ENCODE measurements around the gene PIP5K1C.

The PIP5K1C gene

GRCh38 chr19:3700242-3701032, at the start of gene PIP5K1C:
PIP5K1C (minus strand) TSS chr19:3700468; CDS start chr19:3700390, 78 bp downstream.
- peak; percentile 97 for DNase-seq (ENCODE audit: low spot score)

GRCh38 chr19:3748965-3749364, 48.7 kb upstream of the PIP5K1C start:
- DNase-seq (ENCODE audit: low spot score) = no peak

GRCh38 chr19:3746371-3747056, 46.2 kb upstream of the PIP5K1C start:
- no peak for DNase-seq (ENCODE audit: low spot score)

- no peak for DNase-seq (ENCODE audit: low spot score)
Measured at GRCh38 chr19:3745363-3746045, 45.2 kb upstream of the PIP5K1C start.

GRCh38 chr19:3743486-3743885, 43.2 kb upstream of the PIP5K1C start:
- peak; percentile 40 for DNase-seq (ENCODE audit: low spot score)

GRCh38 chr19:3740431-3740830, 40.2 kb upstream of the PIP5K1C start:
- DNase-seq (ENCODE audit: low spot score) = no peak

- no peak for DNase-seq (ENCODE audit: low spot score)
Measured at GRCh38 chr19:3738477-3739220, 38.4 kb upstream of the PIP5K1C start.

- no peak for DNase-seq (ENCODE audit: low spot score)
Measured at GRCh38 chr19:3737487-3738205, 37.4 kb upstream of the PIP5K1C start.

GRCh38 chr19:3736106-3736724, 35.9 kb upstream of the PIP5K1C start:
- DNase-seq (ENCODE audit: low spot score) = no peak

GRCh38 chr19:3734310-3734600, 34.0 kb upstream of the PIP5K1C start:
- DNase-seq (ENCODE audit: low spot score) = no peak

- no peak for DNase-seq (ENCODE audit: low spot score)
Measured at GRCh38 chr19:3733549-3734309, 33.5 kb upstream of the PIP5K1C start.

- no peak for DNase-seq (ENCODE audit: low spot score)
Measured at GRCh38 chr19:3732108-3732507, 31.8 kb upstream of the PIP5K1C start.

GRCh38 chr19:3730457-3730958, 30.2 kb upstream of the PIP5K1C start:
- no peak for DNase-seq (ENCODE audit: low spot score)

- DNase-seq (ENCODE audit: low spot score) = no peak
Measured at GRCh38 chr19:3725640-3726310, 25.5 kb upstream of the PIP5K1C start.

GRCh38 chr19:3725121-3725520, 24.9 kb upstream of the PIP5K1C start:
- no peak for DNase-seq (ENCODE audit: low spot score)

GRCh38 chr19:3723883-3724282, 23.6 kb upstream of the PIP5K1C start:
- no peak for DNase-seq (ENCODE audit: low spot score)

GRCh38 chr19:3723110-3723488, 22.8 kb upstream of the PIP5K1C start:
- DNase-seq (ENCODE audit: low spot score) = no peak

- DNase-seq (ENCODE audit: low spot score) = no peak
Measured at GRCh38 chr19:3722443-3723109, 22.3 kb upstream of the PIP5K1C start.

GRCh38 chr19:3721887-3722442, 21.7 kb upstream of the PIP5K1C start:
- DNase-seq (ENCODE audit: low spot score) = no peak
